Endothelial cell of umbilical vein (primary cell): ENCODE data around the gene GALNT2.

ENCODE experiments used
- EZH2 ChIP-seq: IDR thresholded peaks from 2 replicates; pipeline ENCODE4 v1.6.1; 2012; ENCODE audit warnings: borderline replicate concordance, low read depth, mild to moderate bottlenecking, moderate library complexity, low read length, inconsistent platforms; ENCODE audit not compliant: severe bottlenecking
- MYC ChIP-seq: IDR thresholded peaks from one replicate; pipeline ENCODE4 v1.6.1; 2011; ENCODE audit warnings: mild to moderate bottlenecking, low read depth, low read length
- POLR2A ChIP-seq: IDR thresholded peaks from 2 replicates; pipeline ENCODE4 v1.6.1; 2012; ENCODE audit warnings: low read depth, mild to moderate bottlenecking, control low read depth, low read length
- POLR2AphosphoS5 ChIP-seq: IDR thresholded peaks from 2 replicates; pipeline ENCODE4 v1.6.1; 2012; ENCODE audit warnings: low read depth, mild to moderate bottlenecking, control low read depth, low read length, moderate library complexity; ENCODE audit not compliant: insufficient read depth
- TF ChIP-seq, protein P1 (sequence below), 2 donors: IDR thresholded peaks; 1 replicate in 1 of 2; 2 replicates in 1 of 2; pipeline ENCODE4 v1.5.1; 2011; ENCODE audit warnings: low read length in 2 of 2, mild to moderate bottlenecking in 2 of 2, moderate library complexity in 2 of 2, control low read depth in 1 of 2, inconsistent platforms in 1 of 2, low read depth in 1 of 2; ENCODE audit not compliant: insufficient read depth in 1 of 2; ENCODE audit errors: extremely low read depth in 1 of 2

DNA sequence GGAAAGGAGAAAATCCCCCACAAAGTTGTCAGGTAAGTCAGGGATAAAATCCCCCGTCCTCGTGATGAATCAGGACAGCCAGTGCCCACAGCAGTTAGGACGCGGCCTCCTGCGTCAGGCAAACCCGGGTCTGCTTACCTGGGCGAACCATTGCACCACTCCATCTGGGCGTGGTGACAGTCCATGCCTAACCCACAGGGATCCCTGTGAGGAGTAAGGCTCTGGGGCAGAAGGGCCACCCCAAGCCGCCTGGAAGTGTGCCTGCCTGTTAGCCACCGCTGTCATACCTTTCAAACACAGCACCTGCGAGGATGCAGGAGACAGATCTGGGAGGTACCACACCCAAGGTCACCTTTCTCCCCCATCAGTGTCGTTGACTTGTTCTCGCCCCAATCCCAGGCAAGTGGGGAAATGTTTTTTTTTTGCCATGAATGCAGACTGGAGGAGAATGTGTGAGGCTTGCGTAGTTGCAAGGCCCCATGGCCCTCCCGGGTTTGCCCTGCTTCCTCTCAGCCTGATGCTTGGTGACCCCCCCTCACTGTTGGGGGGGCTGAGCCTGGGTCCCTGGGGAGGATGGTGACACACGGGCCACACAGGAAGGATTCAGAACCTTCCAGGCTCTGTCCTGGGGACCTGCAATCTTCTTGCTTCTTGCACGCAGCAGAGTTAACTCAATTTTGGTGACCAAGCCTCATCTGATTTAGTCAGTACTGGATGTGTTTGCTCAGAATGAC lies 252.1 kb downstream of the GALNT2 start:
- TF ChIP-seq EZH2: no peak
- no peak for TF ChIP-seq POLR2AphosphoS5
- TF ChIP-seq, protein P1, sequence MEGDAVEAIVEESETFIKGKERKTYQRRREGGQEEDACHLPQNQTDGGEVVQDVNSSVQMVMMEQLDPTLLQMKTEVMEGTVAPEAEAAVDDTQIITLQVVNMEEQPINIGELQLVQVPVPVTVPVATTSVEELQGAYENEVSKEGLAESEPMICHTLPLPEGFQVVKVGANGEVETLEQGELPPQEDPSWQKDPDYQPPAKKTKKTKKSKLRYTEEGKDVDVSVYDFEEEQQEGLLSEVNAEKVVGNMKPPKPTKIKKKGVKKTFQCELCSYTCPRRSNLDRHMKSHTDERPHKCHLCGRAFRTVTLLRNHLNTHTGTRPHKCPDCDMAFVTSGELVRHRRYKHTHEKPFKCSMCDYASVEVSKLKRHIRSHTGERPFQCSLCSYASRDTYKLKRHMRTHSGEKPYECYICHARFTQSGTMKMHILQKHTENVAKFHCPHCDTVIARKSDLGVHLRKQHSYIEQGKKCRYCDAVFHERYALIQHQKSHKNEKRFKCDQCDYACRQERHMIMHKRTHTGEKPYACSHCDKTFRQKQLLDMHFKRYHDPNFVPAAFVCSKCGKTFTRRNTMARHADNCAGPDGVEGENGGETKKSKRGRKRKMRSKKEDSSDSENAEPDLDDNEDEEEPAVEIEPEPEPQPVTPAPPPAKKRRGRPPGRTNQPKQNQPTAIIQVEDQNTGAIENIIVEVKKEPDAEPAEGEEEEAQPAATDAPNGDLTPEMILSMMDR (IDR thresholded peaks at IDR 0.05; ENCODE audit: extremely low read depth in 1 of 2, insufficient read depth in 1 of 2, low read depth in 1 of 2, low read length in 2 of 2): no peak
- TF ChIP-seq POLR2A: no peak
- TF ChIP-seq MYC: no peak
